HuH-7 (cell line): Measurements from ENCODE around the gene PIGW.
"Not testable (repeated sequence)": the region's sequence is repeated elsewhere in the genome, so short reads cannot be mapped to it uniquely, and the experiment has no call there.

ENCODE experiments used
- DNase-seq: peaks from one replicate; pipeline ENCODE4 v3.0.0; 2011; ENCODE audit warnings: low spot score

Gene PIGW

GRCh38 chr17:36534840-36535668, at the start of gene PIGW, which contains the start of gene MYO19:
TSS of gene PIGW (plus strand) at chr17:36534987. CDS start at chr17:36537102, 2,115 bp downstream.
TSS of gene MYO19 (minus strand) at chr17:36534868. CDS start at chr17:36532538, 2,330 bp downstream.
- peak; percentile 80 for DNase-seq

GRCh38 chr17:36485027-36485426, 49.8 kb upstream of the PIGW start:
- no peak for DNase-seq

- DNase-seq, result no peak
Observed at GRCh38 chr17:36485805-36486203, 49.0 kb upstream of the PIGW start.

- DNase-seq, result peak; percentile 94
Observed at GRCh38 chr17:36486204-36487194, 48.3 kb upstream of the PIGW start, which contains the start of gene ZNHIT3. TSS of gene ZNHIT3 (plus strand) at chr17:36486681. CDS start at chr17:36486700, 19 bp downstream.

GRCh38 chr17:36493956-36494355, 40.8 kb upstream of the PIGW start:
- DNase-seq, result no peak

- no peak for DNase-seq
Observed at GRCh38 chr17:36494674-36495073, 40.1 kb upstream of the PIGW start.

- DNase-seq, result no peak
Observed at GRCh38 chr17:36495076-36495578, 39.7 kb upstream of the PIGW start.

- DNase-seq, result no peak
Observed at GRCh38 chr17:36496018-36496789, 38.6 kb upstream of the PIGW start.

GRCh38 chr17:36498155-36498554, 36.6 kb upstream of the PIGW start:
- DNase-seq, result no peak

- no peak for DNase-seq
Observed at GRCh38 chr17:36498560-36499300, 36.1 kb upstream of the PIGW start.

GRCh38 chr17:36500745-36501225, 34.0 kb upstream of the PIGW start:
- no peak for DNase-seq

GRCh38 chr17:36501351-36501750, 33.4 kb upstream of the PIGW start:
- no peak for DNase-seq

- no peak for DNase-seq
Observed at GRCh38 chr17:36501963-36502362, 32.8 kb upstream of the PIGW start.

- no peak for DNase-seq
Observed at GRCh38 chr17:36503456-36504155, 31.2 kb upstream of the PIGW start.

- DNase-seq, result no peak
Observed at GRCh38 chr17:36504156-36504545, 30.6 kb upstream of the PIGW start.

- DNase-seq, result no peak
Observed at GRCh38 chr17:36505171-36505570, 29.6 kb upstream of the PIGW start.

GRCh38 chr17:36506249-36506826, 28.4 kb upstream of the PIGW start:
- DNase-seq, result no peak

GRCh38 chr17:36506831-36507230, 28.0 kb upstream of the PIGW start:
- DNase-seq, result no peak

- DNase-seq, result no peak
Observed at GRCh38 chr17:36507266-36507665, 27.5 kb upstream of the PIGW start.

GRCh38 chr17:36508439-36508838, 26.3 kb upstream of the PIGW start:
- not testable (repeated sequence) for DNase-seq
